ENCODE results near the gene PRSS23.

The PRSS23 gene

GRCh38 chr11:86790867-86791849 is 9.2 kb upstream of the PRSS23 start:
- DNase-seq: no peak

- DNase-seq: no peak
Observed at GRCh38 chr11:86792150-86792549, 8.2 kb upstream of the PRSS23 start.

GRCh38 chr11:86793307-86793706 is 7.0 kb upstream of the PRSS23 start:
- DNase-seq: no peak

GRCh38 chr11:86795511-86795910 is 4.8 kb upstream of the PRSS23 start:
- DNase-seq: no peak

- DNase-seq: no peak
Observed at GRCh38 chr11:86795949-86796348, 4.4 kb upstream of the PRSS23 start.

- no peak for DNase-seq
Observed at GRCh38 chr11:86797133-86797532, 3.2 kb upstream of the PRSS23 start.

- DNase-seq: no peak
Observed at GRCh38 chr11:86798988-86799387, 1.4 kb upstream of the PRSS23 start.

- DNase-seq: no peak
Observed at GRCh38 chr11:86799680-86800075, 664 bp upstream of the PRSS23 start.

GRCh38 chr11:86800960-86801272 is 574 bp downstream of the PRSS23 start:
- no peak for DNase-seq

GRCh38 chr11:86801364-86801763 is 1.0 kb downstream of the PRSS23 start:
- DNase-seq: no peak

GRCh38 chr11:86802146-86802545 is 1.8 kb downstream of the PRSS23 start:
- DNase-seq: no peak

GRCh38 chr11:86802601-86803051 is 2.3 kb downstream of the PRSS23 start:
- no peak for DNase-seq

- DNase-seq: no peak
Observed at GRCh38 chr11:86803136-86804045, 3.0 kb downstream of the PRSS23 start.

GRCh38 chr11:86804951-86805350 is 4.6 kb downstream of the PRSS23 start:
- DNase-seq: no peak

GRCh38 chr11:86805873-86806310 is 5.5 kb downstream of the PRSS23 start:
- DNase-seq: no peak

- DNase-seq: no peak
Observed at GRCh38 chr11:86806903-86807302, 6.6 kb downstream of the PRSS23 start.

GRCh38 chr11:86807360-86807759 is 7.0 kb downstream of the PRSS23 start:
- DNase-seq: no peak

GRCh38 chr11:86809561-86809960 is 9.2 kb downstream of the PRSS23 start:
- DNase-seq: no peak

- no peak for DNase-seq
Observed at GRCh38 chr11:86810288-86810687, 9.9 kb downstream of the PRSS23 start.

GRCh38 chr11:86811637-86812321 is 11.4 kb downstream of the PRSS23 start:
- no peak for DNase-seq

- no peak for DNase-seq
Observed at GRCh38 chr11:86812322-86812670, 12.0 kb downstream of the PRSS23 start.

GRCh38 chr11:86812981-86813380 is 12.6 kb downstream of the PRSS23 start:
- DNase-seq: no peak

GRCh38 chr11:86814775-86815174 is 14.4 kb downstream of the PRSS23 start:
- no peak for DNase-seq

Data from activated CD4-positive, alpha-beta T cell treated with anti-CD3 and anti-CD28 coated beads for 4 hours (primary cell).